GM18505 (cell line): ENCODE measurements around the gene HSD17B3.

Source experiments
- ATAC-seq: cut with Tn5 transposase; IDR thresholded peaks from one replicate; pipeline ENCODE4 v1.9.1; 2021; ENCODE audit not compliant: unreplicated experiment
- POLR2A ChIP-seq: IDR thresholded peaks from 4 replicates; pipeline ENCODE4 v1.6.1; 2011; ENCODE audit warnings: borderline replicate concordance; ENCODE audit not compliant: insufficient read depth, insufficient read length; ENCODE audit errors: extremely low read depth

The HSD17B3 gene

GRCh38 chr9:96188571-96188970, 113.4 kb downstream of the HSD17B3 start:
- no peak for ATAC-seq
- no peak for TF ChIP-seq POLR2A

DNA sequence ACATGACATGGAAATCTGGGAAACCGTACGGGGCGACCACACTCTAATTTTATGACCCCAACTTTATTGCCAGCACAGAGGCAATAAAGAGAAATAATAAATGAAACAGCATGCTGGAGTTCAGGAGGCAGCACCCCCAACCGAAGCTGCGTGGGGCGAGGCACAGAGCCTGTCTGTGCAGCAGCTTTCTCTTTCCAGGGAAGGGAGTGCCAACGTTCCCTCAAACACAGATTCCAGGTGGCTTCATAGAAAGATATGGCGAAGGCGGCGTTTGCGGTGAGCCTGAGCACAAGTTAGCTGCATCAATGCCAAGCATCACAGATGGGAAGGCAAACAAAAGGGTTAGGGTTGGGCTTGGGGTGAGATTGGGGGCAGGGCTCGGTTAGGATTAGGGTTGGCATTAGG, 114.8 kb downstream of the HSD17B3 start:
- ATAC-seq, result no peak
- TF ChIP-seq POLR2A, result no peak

GRCh38 chr9:96186591-96187011, 115.4 kb downstream of the HSD17B3 start:
- TF ChIP-seq POLR2A, result no peak
- ATAC-seq, result no peak

- ATAC-seq, result no peak
- no peak for TF ChIP-seq POLR2A
These were observed 116.3 kb downstream of the HSD17B3 start for GRCh38 chr9:96185518-96186156.
